ENCODE results near the gene RPL18A.

- TF ChIP-seq, protein P1, sequence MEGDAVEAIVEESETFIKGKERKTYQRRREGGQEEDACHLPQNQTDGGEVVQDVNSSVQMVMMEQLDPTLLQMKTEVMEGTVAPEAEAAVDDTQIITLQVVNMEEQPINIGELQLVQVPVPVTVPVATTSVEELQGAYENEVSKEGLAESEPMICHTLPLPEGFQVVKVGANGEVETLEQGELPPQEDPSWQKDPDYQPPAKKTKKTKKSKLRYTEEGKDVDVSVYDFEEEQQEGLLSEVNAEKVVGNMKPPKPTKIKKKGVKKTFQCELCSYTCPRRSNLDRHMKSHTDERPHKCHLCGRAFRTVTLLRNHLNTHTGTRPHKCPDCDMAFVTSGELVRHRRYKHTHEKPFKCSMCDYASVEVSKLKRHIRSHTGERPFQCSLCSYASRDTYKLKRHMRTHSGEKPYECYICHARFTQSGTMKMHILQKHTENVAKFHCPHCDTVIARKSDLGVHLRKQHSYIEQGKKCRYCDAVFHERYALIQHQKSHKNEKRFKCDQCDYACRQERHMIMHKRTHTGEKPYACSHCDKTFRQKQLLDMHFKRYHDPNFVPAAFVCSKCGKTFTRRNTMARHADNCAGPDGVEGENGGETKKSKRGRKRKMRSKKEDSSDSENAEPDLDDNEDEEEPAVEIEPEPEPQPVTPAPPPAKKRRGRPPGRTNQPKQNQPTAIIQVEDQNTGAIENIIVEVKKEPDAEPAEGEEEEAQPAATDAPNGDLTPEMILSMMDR (IDR thresholded peaks at IDR 0.05 in 2 of 3, conservative IDR thresholded peaks at IDR 0.05 in 1 of 3; ENCODE audit: control insufficient read depth in 2 of 3, extremely low read depth in 1 of 3, insufficient read depth in 1 of 3, low read depth in 3 of 3, low read length in 3 of 3) = no peak
- no peak for TF ChIP-seq POU2F2 (IDR thresholded peaks at IDR 0.05; ENCODE audit: borderline replicate concordance, low read depth, low read length)
Observed at GRCh38 chr19:17837972-17838371, 21.7 kb upstream of the RPL18A start.
